Activated naive CD4-positive, alpha-beta T cell treated with Interleukin-2 at 50 U/mL for 16 hours (primary cell): ENCODE results near the gene RBM6.
"Not testable (repeated sequence)": the region's sequence is repeated elsewhere in the genome, so short reads cannot be mapped to it uniquely, and the experiment has no call there.

Source experiments
- DNase-seq: peaks from one replicate; pipeline ENCODE4 v3.0.0-alpha.2; 2020

Gene RBM6

GRCh38 chr3:49939858-49940666, at the start of gene RBM6:
Gene RBM6, plus strand, starts transcription at chr3:49940150. Its CDS starts 22,492 bp downstream, at chr3:49962642.
- peak; percentile 95 for DNase-seq

GRCh38 chr3:49895791-49896190, 44.2 kb upstream of the RBM6 start:
- DNase-seq, result no peak

- DNase-seq, result no peak
Observed at GRCh38 chr3:49896345-49896744, 43.6 kb upstream of the RBM6 start.

- DNase-seq, result no peak
Observed at GRCh38 chr3:49898991-49899390, 41.0 kb upstream of the RBM6 start.

GRCh38 chr3:49899815-49900214, 40.1 kb upstream of the RBM6 start:
- no peak for DNase-seq

- no peak for DNase-seq
Observed at GRCh38 chr3:49900491-49901153, 39.3 kb upstream of the RBM6 start.

- no peak for DNase-seq
Observed at GRCh38 chr3:49901366-49902339, 38.3 kb upstream of the RBM6 start.

GRCh38 chr3:49902511-49903345, 37.2 kb upstream of the RBM6 start:
- no peak for DNase-seq

- DNase-seq, result peak; percentile 84
Observed at GRCh38 chr3:49903451-49904424, 36.2 kb upstream of the RBM6 start, which contains the start of gene MST1R. Gene MST1R, minus strand, starts transcription at chr3:49903873. Its CDS starts 264 bp downstream, at chr3:49903609.

GRCh38 chr3:49904448-49904847, 35.5 kb upstream of the RBM6 start:
- DNase-seq, result not testable (repeated sequence)

GRCh38 chr3:49906073-49906743, 33.7 kb upstream of the RBM6 start:
- peak; percentile 56 for DNase-seq

GRCh38 chr3:49908373-49909199, 31.4 kb upstream of the RBM6 start:
- no peak for DNase-seq

GRCh38 chr3:49910409-49911123, 29.4 kb upstream of the RBM6 start:
- no peak for DNase-seq

GRCh38 chr3:49911124-49911420, 28.9 kb upstream of the RBM6 start:
- DNase-seq, result no peak

- no peak for DNase-seq
Observed at GRCh38 chr3:49911611-49912010, 28.3 kb upstream of the RBM6 start.

- no peak for DNase-seq
Observed at GRCh38 chr3:49912881-49913281, 27.1 kb upstream of the RBM6 start.

GRCh38 chr3:49914906-49915305, 25.0 kb upstream of the RBM6 start:
- no peak for DNase-seq

- DNase-seq, result no peak
Observed at GRCh38 chr3:49916686-49917085, 23.3 kb upstream of the RBM6 start.
